Stimulated activated memory B cell treated with anti-CD40 and anti-IgM and Interleukin-4, amounts not matched to agents 10 μg/mL and 1 μg/mL and 100 μg/mL, for 72 hours (primary cell): ENCODE results near the gene TMED10.

Source experiments
- ATAC-seq: fragments of 150-1000 bp; cut with Tn5 transposase; 2 replicates; pipeline ENCODE4 v1.10.0; 2021
- H3K27ac Mint-ChIP-seq: one replicate; pipeline ENCODE4 v1.8.0; 2022; ENCODE audit warnings: mild to moderate bottlenecking, mixed read lengths
- H3K27me3 Mint-ChIP-seq: one replicate; pipeline ENCODE4 v1.8.0; 2022; ENCODE audit warnings: mixed read lengths
- H3K36me3 Mint-ChIP-seq: one replicate; pipeline ENCODE4 v1.8.0; 2022; ENCODE audit warnings: mixed read lengths
- H3K4me1 Mint-ChIP-seq: one replicate; pipeline ENCODE4 v1.8.0; 2022; ENCODE audit warnings: mixed read lengths
- H3K4me3 Mint-ChIP-seq: one replicate; pipeline ENCODE4 v1.8.0; 2022; ENCODE audit warnings: mild to moderate bottlenecking, moderate library complexity, mixed read lengths
- H3K9me3 Mint-ChIP-seq: one replicate; pipeline ENCODE4 v1.8.0; 2022; ENCODE audit warnings: mixed read lengths

The TMED10 gene

GRCh38 chr14:75201087-75201486 lies 24.7 kb upstream of the TMED10 start:
- Mint-ChIP-seq H3K36me3 (no peaks in the 10 kb centered on the region), H3K9me3 (no peaks in the 10 kb centered on the region), H3K27me3 (no peaks in the 10 kb centered on the region), H3K4me1 (peaks cover 7% of the 10 kb centered on the region), H3K27ac (no peak overlapping the region), H3K4me3 (no peak overlapping the region)
- no peak for ATAC-seq

- Mint-ChIP-seq H3K9me3 (no peaks in the 10 kb centered on the region), H3K27me3 (no peaks in the 10 kb centered on the region), H3K4me1 (peaks cover 9% of the 10 kb centered on the region), H3K36me3 (no peaks in the 10 kb centered on the region), H3K4me3 (no peak overlapping the region), H3K27ac (no peak overlapping the region)
- ATAC-seq: no peak
Measured at GRCh38 chr14:75200451-75200850, 24.0 kb upstream of the TMED10 start.

- no peak overlapping the region for H3K27ac Mint-ChIP-seq
- no peaks in the 10 kb centered on the region for H3K27me3 Mint-ChIP-seq
- no peaks in the 10 kb centered on the region for H3K9me3 Mint-ChIP-seq
- no peak overlapping the region for H3K4me3 Mint-ChIP-seq
- H3K4me1 Mint-ChIP-seq: peaks cover 9% of the 10 kb centered on the region
- no peaks in the 10 kb centered on the region for H3K36me3 Mint-ChIP-seq
- no peak for ATAC-seq
Measured at GRCh38 chr14:75198291-75198933, 22.0 kb upstream of the TMED10 start.

GRCh38 chr14:75197338-75197737 lies 20.9 kb upstream of the TMED10 start:
- Mint-ChIP-seq H3K27me3 (no peaks in the 10 kb centered on the region), H3K36me3 (no peaks in the 10 kb centered on the region), H3K9me3 (no peaks in the 10 kb centered on the region), H3K27ac (no peak overlapping the region), H3K4me3 (no peak overlapping the region), H3K4me1 (peaks cover 9% of the 10 kb centered on the region)
- no peak for ATAC-seq

- no peaks in the 10 kb centered on the region for H3K9me3 Mint-ChIP-seq
- no peaks in the 10 kb centered on the region for H3K36me3 Mint-ChIP-seq
- H3K4me1 Mint-ChIP-seq: peaks cover 9% of the 10 kb centered on the region
- ATAC-seq: peak; percentile 79
- H3K4me3 Mint-ChIP-seq: no peak overlapping the region
- H3K27ac Mint-ChIP-seq: peak overlapping the region; percentile 35
- no peaks in the 10 kb centered on the region for H3K27me3 Mint-ChIP-seq
Measured at GRCh38 chr14:75196468-75196867, 20.1 kb upstream of the TMED10 start.

GRCh38 chr14:75196064-75196463 lies 19.7 kb upstream of the TMED10 start:
- H3K36me3 Mint-ChIP-seq: no peaks in the 10 kb centered on the region
- peak; percentile 28 for ATAC-seq
- no peaks in the 10 kb centered on the region for H3K9me3 Mint-ChIP-seq
- peaks cover 9% of the 10 kb centered on the region for H3K4me1 Mint-ChIP-seq
- H3K4me3 Mint-ChIP-seq: no peak overlapping the region
- peak overlapping the region; percentile 35 for H3K27ac Mint-ChIP-seq
- no peaks in the 10 kb centered on the region for H3K27me3 Mint-ChIP-seq

- no peaks in the 10 kb centered on the region for H3K27me3 Mint-ChIP-seq
- H3K27ac Mint-ChIP-seq: no peak overlapping the region
- peaks cover 3% of the 10 kb centered on the region for H3K9me3 Mint-ChIP-seq
- H3K4me1 Mint-ChIP-seq: peaks cover 33% of the 10 kb centered on the region
- no peak for ATAC-seq
- H3K36me3 Mint-ChIP-seq: no peaks in the 10 kb centered on the region
- no peak overlapping the region for H3K4me3 Mint-ChIP-seq
Measured at GRCh38 chr14:75191100-75191499, 14.7 kb upstream of the TMED10 start.

- no peak for ATAC-seq
- no peak overlapping the region for H3K4me3 Mint-ChIP-seq
- H3K27ac Mint-ChIP-seq: peak overlapping the region; percentile 76
- H3K36me3 Mint-ChIP-seq: no peaks in the 10 kb centered on the region
- H3K27me3 Mint-ChIP-seq: no peaks in the 10 kb centered on the region
- H3K9me3 Mint-ChIP-seq: peaks cover 3% of the 10 kb centered on the region
- peaks cover 31% of the 10 kb centered on the region for H3K4me1 Mint-ChIP-seq
Measured at GRCh38 chr14:75190023-75190422, 13.6 kb upstream of the TMED10 start.

- H3K27ac Mint-ChIP-seq: peak overlapping the region; percentile 76
- peak; percentile 92 for ATAC-seq
Measured at GRCh38 chr14:75188520-75189268, 12.3 kb upstream of the TMED10 start.

GRCh38 chr14:75188086-75188485 lies 11.7 kb upstream of the TMED10 start:
- Mint-ChIP-seq H3K27me3 (peaks cover 6% of the 10 kb centered on the region), H3K27ac (peak overlapping the region; percentile 76), H3K4me1 (peaks cover 31% of the 10 kb centered on the region), H3K4me3 (no peak overlapping the region), H3K36me3 (no peaks in the 10 kb centered on the region), H3K9me3 (peaks cover 3% of the 10 kb centered on the region)
- ATAC-seq: no peak

More at GRCh38 chr14:75188520-75189268, 12.3 kb upstream of the TMED10 start:
- Mint-ChIP-seq H3K27me3 (peaks cover under 1% of the 10 kb centered on the region), H3K4me1 (peaks cover 31% of the 10 kb centered on the region), H3K9me3 (peaks cover 3% of the 10 kb centered on the region), H3K36me3 (no peaks in the 10 kb centered on the region), H3K4me3 (no peak overlapping the region)

- peaks cover 3% of the 10 kb centered on the region for H3K9me3 Mint-ChIP-seq
- H3K4me1 Mint-ChIP-seq: peaks cover 31% of the 10 kb centered on the region
- ATAC-seq: no peak
- no peak overlapping the region for H3K4me3 Mint-ChIP-seq
- H3K27me3 Mint-ChIP-seq: peaks cover 16% of the 10 kb centered on the region
- H3K27ac Mint-ChIP-seq: peak overlapping the region; percentile 8
- H3K36me3 Mint-ChIP-seq: no peaks in the 10 kb centered on the region
Measured at GRCh38 chr14:75186953-75187352, 10.5 kb upstream of the TMED10 start.

- Mint-ChIP-seq H3K27ac (peak overlapping the region; percentile 24), H3K27me3 (peaks cover 16% of the 10 kb centered on the region), H3K36me3 (no peaks in the 10 kb centered on the region), H3K4me1 (peaks cover 31% of the 10 kb centered on the region), H3K9me3 (peaks cover 3% of the 10 kb centered on the region), H3K4me3 (no peak overlapping the region)
- no peak for ATAC-seq
Measured at GRCh38 chr14:75185251-75186040, 9.0 kb upstream of the TMED10 start.

- peaks cover 16% of the 10 kb centered on the region for H3K27me3 Mint-ChIP-seq
- peaks cover 27% of the 10 kb centered on the region for H3K4me1 Mint-ChIP-seq
- peak; percentile 62 for ATAC-seq
- peaks cover 3% of the 10 kb centered on the region for H3K9me3 Mint-ChIP-seq
- no peak overlapping the region for H3K4me3 Mint-ChIP-seq
- H3K36me3 Mint-ChIP-seq: no peaks in the 10 kb centered on the region
- H3K27ac Mint-ChIP-seq: no peak overlapping the region
Measured at GRCh38 chr14:75184492-75184891, 8.1 kb upstream of the TMED10 start.

- peaks cover 16% of the 10 kb centered on the region for H3K27me3 Mint-ChIP-seq
- ATAC-seq: no peak
- H3K4me3 Mint-ChIP-seq: no peak overlapping the region
- peaks cover 22% of the 10 kb centered on the region for H3K4me1 Mint-ChIP-seq
- peaks cover 3% of the 10 kb centered on the region for H3K9me3 Mint-ChIP-seq
- H3K36me3 Mint-ChIP-seq: no peaks in the 10 kb centered on the region
- no peak overlapping the region for H3K27ac Mint-ChIP-seq
Measured at GRCh38 chr14:75184039-75184438, 7.6 kb upstream of the TMED10 start.

- Mint-ChIP-seq H3K9me3 (peaks cover 2% of the 10 kb centered on the region), H3K27ac (no peak overlapping the region), H3K4me1 (peaks cover 14% of the 10 kb centered on the region), H3K27me3 (peaks cover 16% of the 10 kb centered on the region), H3K36me3 (no peaks in the 10 kb centered on the region), H3K4me3 (no peak overlapping the region)
- ATAC-seq: no peak
Measured at GRCh38 chr14:75183225-75183624, 6.8 kb upstream of the TMED10 start.
